Stimulated activated CD8-positive, alpha-beta memory T cell treated with anti-CD3 and anti-CD28 coated beads, Interleukin-4, amount 100 ng/mL, for 24 hours (primary cell): Measurements from ENCODE around the gene LRRFIP1.
"Not testable (repeated sequence)": the region's sequence is repeated elsewhere in the genome, so short reads cannot be mapped to it uniquely, and the experiment has no call there.

Experiments used
- DNase-seq: peaks from one replicate; pipeline ENCODE4 v3.0.0-alpha.2; 2020; ENCODE audit warnings: low read depth

Gene LRRFIP1

DNA sequence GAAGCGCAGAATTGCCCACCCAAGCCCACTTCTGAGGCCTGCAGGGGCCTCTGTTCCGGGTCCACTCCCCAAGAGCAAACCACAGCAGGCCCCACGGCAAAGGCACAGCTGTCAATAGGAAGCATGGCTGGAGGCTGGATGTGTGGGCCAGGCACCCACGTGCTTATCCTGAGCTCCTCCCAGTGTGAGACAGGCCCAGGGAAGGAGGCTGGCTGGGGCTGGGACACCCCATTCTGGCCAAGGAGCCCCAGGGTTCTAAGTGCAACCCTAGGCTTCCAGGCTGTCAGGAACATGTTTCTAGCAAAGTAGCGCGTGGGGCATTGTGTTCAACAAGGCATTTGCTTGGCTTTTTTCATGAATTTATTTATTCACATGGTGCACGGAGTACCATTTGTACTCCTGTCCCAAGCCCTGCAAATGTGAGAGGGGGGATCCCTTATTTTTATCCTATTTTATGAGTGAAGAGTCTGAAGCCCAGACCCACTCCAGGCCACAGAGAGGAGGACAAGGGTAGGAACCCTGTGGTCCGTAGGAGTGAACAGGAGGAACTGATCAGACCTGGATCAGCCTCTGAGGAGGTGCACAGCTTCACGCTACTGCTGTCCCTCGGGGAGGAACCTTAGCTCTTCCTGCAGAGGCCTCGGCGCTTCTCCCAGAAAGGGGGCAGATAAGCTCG is 30.7 kb upstream of the LRRFIP1 start:
- no peak for DNase-seq

DNA sequence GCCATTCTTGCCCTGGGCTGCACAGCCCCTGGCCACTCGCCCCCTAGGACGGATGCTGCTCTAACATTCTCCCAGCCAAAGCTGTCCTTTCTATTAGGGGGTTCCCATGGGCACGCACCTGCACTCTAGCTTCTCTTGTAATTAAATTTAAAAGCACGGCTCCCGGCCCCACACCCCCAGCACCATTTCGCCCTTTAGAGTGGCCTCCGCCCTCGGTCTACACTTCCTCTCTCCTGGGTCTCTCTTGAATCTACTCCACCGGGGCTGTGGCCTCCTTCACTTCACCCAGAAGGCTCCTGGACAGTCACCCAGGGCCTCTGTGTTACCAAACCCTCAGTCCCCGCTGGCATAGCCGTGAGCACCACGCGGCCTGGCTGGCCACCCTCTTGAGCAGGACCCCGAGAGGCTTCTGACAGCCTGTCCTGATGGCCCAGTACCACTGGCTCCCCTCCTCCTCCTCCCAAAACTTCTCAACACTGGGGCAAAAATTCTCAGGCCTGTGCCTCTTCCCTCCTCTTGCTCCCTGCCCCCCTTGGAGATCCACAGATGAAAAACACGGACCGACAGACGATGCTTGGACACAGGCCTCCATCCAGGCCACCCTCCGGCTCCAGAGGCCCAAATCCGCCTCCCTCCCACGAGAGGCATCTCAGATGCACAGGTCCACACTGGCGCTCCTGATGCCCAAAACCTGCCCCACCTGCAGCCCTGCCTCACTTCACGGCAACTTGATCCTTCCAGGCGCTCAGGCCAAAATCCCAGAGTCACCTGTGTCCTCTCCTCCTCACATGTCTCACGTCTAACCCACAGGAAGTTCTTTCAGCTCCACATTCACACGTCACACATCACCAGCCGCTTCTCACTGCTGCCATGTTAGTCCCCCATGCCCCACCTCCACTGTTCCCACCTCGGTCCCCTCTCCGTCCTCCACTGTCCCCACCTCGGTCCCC is 29.9 kb upstream of the LRRFIP1 start:
- no peak for DNase-seq

DNA sequence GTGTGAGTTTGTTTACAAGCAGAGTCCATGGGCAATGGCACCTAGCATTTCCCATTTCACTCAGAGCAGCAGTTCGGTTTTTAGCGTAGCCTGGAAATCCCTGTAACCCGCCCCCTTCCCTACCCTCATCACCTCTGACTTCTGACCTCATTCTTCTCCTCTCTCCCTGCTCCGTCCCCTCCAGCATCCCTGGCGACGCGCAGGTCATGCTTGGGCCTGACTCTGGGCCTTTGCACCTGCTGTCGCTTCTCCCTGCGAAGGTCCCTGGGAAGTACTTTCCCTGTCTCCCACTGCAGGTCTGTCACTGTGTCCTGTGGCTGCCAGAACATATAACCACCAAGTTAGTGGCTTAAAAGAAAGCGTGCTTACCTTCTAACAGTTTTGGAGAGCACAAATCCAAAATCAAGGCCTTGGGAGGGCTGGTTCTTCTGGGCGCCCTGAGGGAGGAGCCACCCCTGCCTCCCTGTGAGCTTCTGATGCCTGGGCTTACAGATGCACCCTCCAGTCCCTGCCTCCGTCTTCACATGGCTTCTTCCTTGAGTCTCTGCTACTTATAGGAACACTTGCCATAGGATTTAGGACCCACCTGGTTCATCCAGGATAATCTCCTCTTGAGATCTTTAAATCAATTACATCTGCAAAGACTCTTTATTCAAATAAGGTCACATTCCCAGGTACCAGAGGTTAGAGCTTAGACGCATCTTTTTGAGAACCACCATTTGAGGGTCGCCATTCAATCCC is 28.7 kb upstream of the LRRFIP1 start:
- DNase-seq: no peak

DNA sequence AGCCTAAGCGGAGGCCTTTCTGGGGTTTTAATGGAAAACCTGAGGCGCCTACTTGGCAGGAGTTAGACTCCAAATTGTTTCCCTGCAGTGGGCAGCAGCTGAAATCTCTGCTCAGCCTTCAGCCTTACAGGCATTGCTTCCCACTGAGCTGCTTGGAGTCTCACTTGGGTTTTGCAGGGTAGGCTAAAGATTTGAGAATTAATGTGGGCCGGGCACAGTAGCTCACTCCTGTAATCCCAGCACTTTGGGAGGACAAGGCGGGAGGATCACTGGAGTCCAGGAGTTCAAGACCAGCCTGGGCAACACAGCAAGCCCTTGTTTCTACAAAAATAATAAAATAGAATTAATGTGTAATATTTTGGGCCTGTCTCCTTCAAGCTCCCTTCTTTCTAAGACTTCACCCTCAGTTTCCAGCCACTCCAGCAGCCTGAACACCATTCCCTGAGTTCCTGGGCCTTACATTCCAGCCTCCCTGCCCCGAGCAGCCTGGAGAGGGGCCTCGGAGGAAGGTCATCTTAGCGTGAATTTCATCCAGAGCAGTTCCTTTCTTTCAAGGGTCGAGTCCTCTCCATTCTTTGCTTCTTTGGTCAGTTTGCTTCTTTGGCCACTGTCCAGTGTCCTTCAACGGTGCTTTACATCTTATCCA is 27.8 kb upstream of the LRRFIP1 start:
- no peak for DNase-seq

DNA sequence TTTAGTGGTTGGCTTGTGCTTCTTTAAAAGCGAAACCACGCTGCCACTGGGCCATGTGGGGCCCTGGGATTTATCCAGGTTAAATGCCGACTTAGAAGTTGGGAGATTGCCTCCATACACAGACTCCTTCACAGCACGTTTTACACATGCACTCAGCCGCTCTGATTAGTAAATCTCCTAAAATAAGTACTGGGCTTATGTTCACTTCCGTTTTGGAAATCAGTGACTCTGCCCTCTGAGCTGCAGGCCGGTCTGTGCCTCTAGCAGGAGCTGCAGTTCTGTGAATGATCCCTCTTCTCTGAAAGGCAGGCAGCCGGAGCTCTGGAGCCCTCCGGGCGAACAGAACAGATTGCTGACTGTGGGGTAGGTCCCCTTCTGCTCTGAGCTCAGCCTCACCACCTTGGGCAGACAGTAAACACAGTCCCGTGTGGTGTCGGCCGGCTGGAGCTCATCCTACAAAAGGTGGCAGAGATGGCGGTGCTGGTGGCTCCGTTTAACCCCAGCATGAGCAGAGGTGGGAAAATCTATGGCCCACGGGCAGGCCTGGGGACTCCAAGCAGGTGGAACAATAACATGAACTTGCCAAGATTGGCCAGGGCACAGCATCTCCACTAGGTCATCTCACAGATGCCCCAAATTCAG is 27.1 kb upstream of the LRRFIP1 start:
- no peak for DNase-seq

DNA sequence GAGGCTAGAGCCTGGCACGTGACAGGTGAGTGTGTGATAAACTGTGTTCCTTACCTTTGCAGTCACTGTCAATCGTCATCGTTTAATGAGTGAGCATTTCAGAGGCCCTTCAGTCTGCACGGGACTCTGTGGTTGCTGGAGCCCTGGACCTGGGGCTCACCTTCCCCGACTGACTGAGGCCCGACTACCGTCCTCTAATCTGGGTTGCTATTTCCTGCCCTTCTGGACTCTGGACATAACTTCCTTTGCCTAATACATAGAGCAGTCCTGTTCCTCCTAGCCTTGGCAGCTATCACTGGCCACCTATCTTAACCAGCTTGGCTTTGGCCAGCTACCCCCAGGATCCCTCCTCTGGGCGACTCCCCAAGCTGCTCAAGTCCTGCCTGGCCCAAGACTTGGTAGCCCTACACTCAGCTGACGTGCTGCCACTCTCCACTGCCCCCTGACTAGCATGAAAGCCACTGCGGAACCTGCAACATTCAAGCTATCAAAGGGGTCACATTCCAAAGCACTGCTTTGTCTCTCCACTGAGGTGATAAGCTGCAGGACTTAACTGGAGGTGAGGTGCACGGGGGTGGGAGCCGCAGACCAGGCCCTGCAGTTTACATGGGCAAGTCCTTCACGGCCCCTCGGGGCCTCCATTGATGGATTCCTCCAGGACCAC is 25.8 kb upstream of the LRRFIP1 start:
- no peak for DNase-seq

DNA sequence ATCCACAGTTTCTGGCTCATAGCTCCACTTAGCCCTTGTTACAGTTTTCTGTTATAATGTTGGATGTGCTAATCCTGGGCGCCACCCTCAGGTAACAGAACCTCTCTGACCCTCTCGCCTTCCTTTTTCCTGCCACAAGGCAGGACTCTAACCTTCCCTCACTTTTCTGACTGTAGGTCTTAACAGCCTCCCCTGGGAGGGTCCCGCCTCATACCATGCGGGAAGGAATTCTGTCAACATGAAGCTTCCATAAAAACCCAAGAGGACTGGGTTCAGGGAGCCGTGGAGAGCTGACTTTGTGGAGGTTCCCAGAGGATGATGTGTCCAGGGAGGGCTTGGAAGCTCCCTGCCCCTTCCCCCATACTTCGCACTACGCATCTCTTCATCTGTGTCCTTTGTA is 25.0 kb upstream of the LRRFIP1 start:
- no peak for DNase-seq

DNA sequence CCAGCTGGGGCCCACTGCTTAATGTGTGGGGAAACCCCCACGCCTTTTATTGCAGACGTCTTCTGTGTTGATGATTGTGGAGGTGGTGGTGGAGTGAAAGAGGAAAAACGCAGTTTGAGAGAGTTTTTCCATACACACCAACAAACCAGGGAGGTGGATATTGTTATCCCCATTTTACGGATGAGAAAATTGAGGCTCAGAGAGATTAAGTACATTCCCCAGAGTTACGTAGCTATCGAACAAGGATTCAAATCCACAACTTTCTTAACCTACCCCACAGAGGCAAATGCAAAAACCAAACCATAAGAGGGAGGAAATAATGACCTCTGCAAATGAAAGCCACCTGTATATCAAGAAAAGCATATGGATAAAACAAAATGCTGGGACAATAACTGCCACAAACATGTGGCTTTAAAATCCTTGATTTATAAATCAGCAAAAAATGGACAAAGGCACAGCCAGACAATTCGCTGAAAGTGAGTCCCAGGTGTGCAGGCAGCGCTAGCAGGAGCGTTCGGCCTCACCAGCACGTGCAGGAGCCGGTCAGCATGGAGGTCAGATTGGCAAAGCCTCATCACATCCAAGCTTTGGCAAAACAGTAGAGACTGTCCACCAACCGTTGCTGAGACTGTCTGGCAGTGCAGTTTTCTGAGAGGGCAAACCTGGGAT is 24.2 kb upstream of the LRRFIP1 start:
- no peak for DNase-seq

DNA sequence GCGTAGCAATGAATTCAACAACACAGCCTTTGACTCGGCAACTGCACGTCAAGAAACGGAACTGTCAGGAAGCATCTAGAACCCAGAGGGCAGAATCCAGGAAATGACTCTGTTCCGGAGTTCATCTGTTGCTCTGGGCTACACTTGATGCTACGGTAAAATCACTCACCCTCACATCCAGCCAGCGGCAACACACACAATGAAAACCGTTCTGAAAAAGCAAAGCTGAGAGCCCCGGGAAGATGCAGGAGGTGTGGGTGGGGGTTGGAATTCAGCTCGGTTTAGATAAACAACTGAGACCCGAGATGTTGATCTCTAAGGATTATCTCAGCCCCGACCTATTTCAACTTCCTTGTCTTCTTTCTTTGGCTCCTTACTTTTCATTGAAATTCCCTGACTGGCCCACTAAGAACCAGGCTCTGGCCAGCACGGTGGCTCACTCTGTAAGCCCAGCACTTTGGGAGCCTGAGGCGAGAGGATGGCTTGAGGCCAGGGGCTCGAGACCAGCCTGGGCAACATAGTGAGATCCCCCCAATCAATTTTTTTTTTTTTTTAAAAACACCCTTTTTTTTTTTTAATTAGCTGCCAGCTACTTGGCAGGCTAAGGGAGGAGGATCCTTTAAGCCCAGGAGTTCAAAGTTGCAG is 23.5 kb upstream of the LRRFIP1 start:
- no peak for DNase-seq

DNA sequence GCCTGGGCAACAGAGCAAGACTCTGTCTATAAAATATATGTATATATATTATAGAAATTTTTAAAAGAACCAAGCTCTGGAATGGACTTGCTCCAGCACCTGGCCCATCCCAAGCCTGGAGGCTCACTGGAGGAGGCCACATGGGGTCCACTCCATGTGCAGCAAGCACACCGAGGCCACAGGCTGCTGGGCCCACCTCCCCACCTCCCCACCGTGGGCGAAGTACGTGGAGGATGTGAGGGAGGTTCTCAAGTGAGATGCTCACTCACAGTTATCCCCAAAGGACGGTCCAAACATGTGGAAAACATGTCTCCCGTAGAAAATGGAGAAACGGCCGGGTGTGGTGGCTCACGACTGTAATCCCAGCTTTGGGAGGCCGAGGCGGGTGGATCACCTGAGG is 23.0 kb upstream of the LRRFIP1 start:
- no peak for DNase-seq

DNA sequence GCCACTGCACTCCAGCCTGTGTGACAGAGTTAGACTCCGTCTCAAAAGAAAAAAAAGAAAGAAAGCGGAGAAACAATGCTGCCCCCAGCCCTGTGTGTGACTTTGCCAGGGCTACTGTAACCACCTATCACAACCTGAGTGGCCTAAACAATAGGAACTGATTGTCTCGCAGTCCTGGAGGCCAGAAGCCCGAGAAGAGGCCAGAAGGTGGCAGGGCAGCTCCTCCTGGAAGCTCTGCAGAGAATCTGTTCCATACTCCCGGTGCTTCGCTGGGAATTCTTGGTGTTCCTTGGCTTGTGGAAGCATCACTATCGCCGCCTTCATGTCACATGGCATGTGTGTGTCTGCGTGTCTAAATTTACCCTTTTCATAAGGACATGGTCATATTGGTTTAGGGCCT is 22.4 kb upstream of the LRRFIP1 start:
- no peak for DNase-seq

DNA sequence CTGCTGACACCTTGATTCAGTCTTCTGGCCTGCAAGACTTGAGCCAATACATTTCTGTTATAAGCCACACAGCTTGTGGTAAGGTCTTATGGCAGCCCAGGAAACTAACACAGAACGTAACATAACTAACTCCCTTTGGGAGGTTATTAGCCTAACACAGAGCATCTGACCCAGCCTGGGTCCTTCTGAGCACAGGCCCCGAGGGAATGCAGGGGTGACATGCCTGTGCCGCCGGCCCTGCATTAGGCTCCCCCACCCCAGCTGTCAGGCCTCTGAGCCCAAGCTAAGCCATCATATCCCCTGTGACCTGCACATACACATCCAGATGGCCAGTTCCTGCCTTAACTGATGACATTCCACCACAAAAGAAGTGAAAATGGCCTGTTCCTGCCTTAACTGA is 20.9 kb upstream of the LRRFIP1 start:
- not testable (repeated sequence) for DNase-seq

DNA sequence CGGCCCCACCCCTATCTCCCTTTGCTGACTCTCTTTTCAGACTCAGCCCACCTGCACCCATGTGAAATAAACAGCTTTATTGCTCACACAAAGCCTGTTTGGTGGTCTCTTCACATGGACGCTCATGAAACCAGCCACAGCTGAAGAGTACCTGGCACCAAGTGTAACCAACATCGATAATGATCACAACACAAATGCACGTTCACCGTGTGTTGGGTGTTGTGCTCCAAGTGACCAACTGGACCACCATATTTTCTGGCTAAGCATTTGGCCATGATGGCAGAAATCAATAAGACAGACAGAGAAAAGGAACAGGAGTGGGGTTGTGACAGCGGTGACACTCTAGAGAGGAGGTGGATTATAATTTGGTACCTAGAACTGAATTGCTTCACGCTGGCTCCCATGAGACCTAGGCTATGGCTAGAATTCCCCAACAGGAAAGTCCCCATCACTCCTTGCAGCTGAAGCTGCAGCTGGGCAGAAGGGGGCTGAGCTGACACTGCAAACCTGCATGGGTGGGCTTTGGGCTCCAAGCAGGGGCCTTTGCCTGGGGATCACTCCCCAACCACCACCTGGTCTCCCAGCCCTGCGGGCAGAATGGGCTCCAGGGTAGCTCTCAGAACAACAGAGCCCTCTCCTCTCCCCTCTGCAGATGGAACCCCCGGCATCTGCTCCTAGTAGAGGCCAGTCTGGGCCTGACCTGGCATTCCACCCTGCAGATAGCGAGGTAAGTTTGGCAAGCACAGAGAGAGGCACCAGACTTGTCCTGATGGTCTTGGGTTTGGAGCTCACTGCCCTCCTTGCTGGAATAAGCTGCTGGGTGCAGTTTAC is 14.6 kb upstream of the LRRFIP1 start:
- DNase-seq: no peak

DNA sequence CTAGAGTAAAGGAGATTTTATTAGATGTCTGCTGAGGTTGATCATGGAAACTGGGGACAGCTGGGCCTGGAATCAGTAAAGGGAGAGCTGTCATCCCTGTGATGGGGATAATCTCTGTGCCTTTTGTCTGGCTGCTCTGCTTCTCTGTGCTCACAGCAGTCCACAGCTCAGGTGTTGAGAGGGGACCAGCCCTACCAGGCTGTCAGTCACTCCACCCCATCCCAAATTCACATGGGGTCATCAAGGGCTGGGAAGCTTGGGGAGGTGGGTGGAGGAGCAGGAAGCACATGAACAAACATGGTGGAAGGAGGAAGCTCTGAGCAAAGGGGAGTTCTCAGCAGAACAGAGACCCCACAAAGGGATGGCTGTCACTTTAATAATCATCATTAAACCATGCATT is 13.7 kb upstream of the LRRFIP1 start:
- DNase-seq: no peak

DNA sequence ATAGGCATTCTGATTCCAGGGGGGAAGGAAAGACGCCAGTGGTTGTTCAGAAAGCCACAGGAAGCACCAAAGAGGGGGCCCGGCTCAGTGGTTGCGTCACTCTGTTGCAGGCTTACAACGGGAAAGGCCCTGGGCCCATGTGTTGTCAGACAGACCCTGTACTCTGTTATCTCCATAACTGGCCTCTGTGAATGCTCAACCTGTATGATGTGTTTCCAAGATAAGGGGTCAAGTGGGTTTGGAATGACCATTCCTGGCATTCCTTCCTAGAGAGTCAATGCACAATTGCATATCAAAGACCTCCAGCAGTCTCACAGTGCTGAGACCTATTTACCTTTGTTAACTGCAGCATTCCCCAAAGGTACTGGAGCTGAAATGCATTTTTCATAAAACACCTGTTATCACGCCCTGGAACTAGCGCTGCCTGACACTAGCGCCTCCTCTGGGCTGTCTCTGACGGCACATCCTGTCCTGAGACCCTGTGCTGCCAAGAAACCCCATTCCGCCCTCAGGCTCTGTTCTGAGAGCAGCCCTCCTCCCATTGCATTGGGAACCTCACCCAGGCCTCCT is 13.2 kb upstream of the LRRFIP1 start:
- no peak for DNase-seq

DNA sequence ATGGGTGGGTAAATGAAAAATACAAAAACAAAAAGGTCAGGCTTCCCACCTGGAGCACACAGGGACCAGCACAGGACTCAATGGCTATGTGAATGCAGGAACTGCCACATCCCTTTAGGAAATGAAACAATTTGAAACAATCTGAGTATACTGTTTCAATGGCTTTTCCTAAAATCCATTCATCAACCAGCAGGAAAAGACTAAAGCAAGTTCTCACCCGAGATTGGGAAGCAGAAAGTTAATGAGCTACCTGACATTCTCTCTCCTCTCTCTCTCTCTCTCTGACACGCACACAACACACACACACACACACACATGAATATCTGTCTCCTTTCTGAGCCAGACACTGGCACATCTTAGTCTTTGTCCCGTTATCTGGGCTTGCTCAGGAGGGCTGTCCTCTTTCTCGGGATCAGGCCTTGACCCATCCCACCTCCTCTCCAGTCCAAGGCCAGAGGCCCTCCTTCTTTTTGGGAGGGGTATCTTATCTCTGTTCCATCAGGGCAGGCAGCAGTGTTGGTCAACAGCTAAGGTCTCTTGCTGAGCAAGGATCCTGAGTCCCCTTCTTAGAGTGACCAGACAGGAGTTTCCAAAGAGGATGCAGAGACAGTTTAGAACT is 11.6 kb upstream of the LRRFIP1 start:
- DNase-seq: no peak

DNA sequence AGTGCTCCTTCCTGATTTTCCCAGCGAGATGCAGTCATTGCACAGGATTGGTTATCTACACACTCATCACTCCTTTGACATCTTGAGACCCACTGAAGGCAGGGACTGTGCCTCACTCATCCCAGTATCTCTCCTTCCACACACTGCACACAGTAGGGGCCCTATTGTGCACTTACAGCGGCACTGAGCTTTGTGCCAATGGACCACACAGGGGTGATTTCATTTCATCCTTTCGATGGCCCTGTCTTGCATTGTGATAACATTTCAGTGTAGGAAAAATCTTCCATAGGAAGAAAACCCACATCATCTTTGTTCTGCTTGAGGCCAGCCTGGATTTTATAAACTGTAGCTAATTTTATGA is 11.0 kb upstream of the LRRFIP1 start:
- no peak for DNase-seq
